Esophagus squamous epithelium (tissue), 5 donors: ENCODE data around the gene CELSR1. TPM values are rescaled to one million over a fixed set of nuclear protein-coding genes. Genes with fewer than 3 reads are reported as not detected.

Experiments used
- DNase-seq: peaks from one replicate; lab custom pipeline; 2025; lab: John Stamatoyannopoulos, UW
- H3K27ac ChIP-seq, 4 donors: fragments of 200-600 bp; sonication (generic); one replicate each; pipeline ENCODE4 v1.5.1; 2016 to 2019; ENCODE audit warnings: mild to moderate bottlenecking in 1 of 4
- H3K27me3 ChIP-seq, 4 donors: fragments of 200-600 bp; sonication (generic); 1 replicate in 3 of 4; 2 replicates in 1 of 4; pipeline versions ENCODE4 v1.5.1 to v1.6.0; 2017 to 2021; ENCODE audit warnings: antibody characterized with exemption in 1 of 4
- H3K36me3 ChIP-seq, 3 donors: fragments of 200-600 bp; sonication (generic); one replicate each; pipeline ENCODE4 v1.5.1; 2016 to 2019
- H3K4me1 ChIP-seq, 3 donors: fragments of 200-600 bp; sonication (generic); one replicate each; pipeline ENCODE4 v1.5.1; 2017 to 2019
- H3K4me3 ChIP-seq, 4 donors: fragments of 200-600 bp; sonication (generic); 1 replicate in 3 of 4; 2 replicates in 1 of 4; pipeline ENCODE4 v1.5.1; 2016 to 2019; ENCODE audit warnings: mild to moderate bottlenecking in 2 of 4, moderate library complexity in 1 of 4
- H3K9me3 ChIP-seq, 3 donors: fragments of 200-600 bp; sonication (generic); one replicate each; pipeline ENCODE4 v1.5.1; 2016 to 2019
- CTCF ChIP-seq, 6 experiments: fragments of 450-650 bp in 4 of 6; fragments of 200-600 bp in 2 of 6; sonication (generic) in 2 of 6; IDR thresholded peaks; one replicate each; pipeline ENCODE4 v1.5.1; 2016 to 2019; ENCODE audit warnings: antibody characterized with exemption in 6 of 6, mild to moderate bottlenecking in 4 of 6, moderate library complexity in 4 of 6
- POLR2A ChIP-seq, 4 donors: fragments of 450-650 bp; IDR thresholded peaks; one replicate each; pipeline ENCODE4 v1.6.1; 2017; ENCODE audit warnings: antibody characterized with exemption in 4 of 4, mild to moderate bottlenecking in 4 of 4, moderate library complexity in 3 of 4
- WGBS, 2 donors: methylation state at CpG; one replicate each; pipeline ENCODE4 v1.1.5; 2018; 5-methylcytosine and 5-hydroxymethylcytosine counted together
- intact Hi-C: fragments of 100-400 bp; cut with DNase I; formaldehyde crosslinking; loops from one replicate; pipeline ENCODE4 v1.15.0; 2022
- total RNA-seq, 4 donors: library from RNA; depleted of rRNA; stranded (reverse); fragments of >200 nt; gene quantifications; one replicate each; pipeline ENCODE4 v1.1.0, GENCODE V29; 2016
- donor health status: DM: yes; HTN: yes; CAD: no.

CELSR1 gene
- total RNA-seq, 4 donors from 2014 or later, result 38.7 to 50.6 (median 43.7) TPM

GRCh38 chr22:46349238-46349637, 188.2 kb downstream of the CELSR1 start:
- H3K4me1 ChIP-seq, result peaks cover 8 to 27% (median 13%) of the 10 kb centered on the region in 3 donors
- no peak overlapping the region for H3K4me3 ChIP-seq
- DNase-seq, result no peak
- H3K27ac ChIP-seq, result no peak overlapping the region
- intact Hi-C loops, result no loop called here
- no peak for TF ChIP-seq POLR2A (IDR thresholded peaks at IDR 0.05)
- TF ChIP-seq CTCF (IDR thresholded peaks at IDR 0.05), result no peak
- H3K27me3 ChIP-seq, result no peaks in the 10 kb centered on the region
- 72 to 86% methylated on average over 15 of the region's 18 CpGs for WGBS, 2 donors
- no peaks in the 10 kb centered on the region for H3K9me3 ChIP-seq
- peaks cover 25 to 100% (median 85%) of the 10 kb centered on the region in 3 donors for H3K36me3 ChIP-seq

- intact Hi-C loops, result no loop called here
- H3K36me3 ChIP-seq, result peaks cover 22 to 100% (median 74%) of the 10 kb centered on the region in 3 donors
- H3K4me1 ChIP-seq, result peaks cover 7 to 16% (median 8%) of the 10 kb centered on the region in 3 donors
- WGBS, 2 donors, result 90 to 95% methylated on average over 12 to 13 of the region's 15 CpGs
- no peaks in the 10 kb centered on the region for H3K27me3 ChIP-seq
- H3K9me3 ChIP-seq, result no peaks in the 10 kb centered on the region
- no peak overlapping the region for H3K4me3 ChIP-seq
- no peak for TF ChIP-seq POLR2A (IDR thresholded peaks at IDR 0.05)
- TF ChIP-seq CTCF (IDR thresholded peaks at IDR 0.05), result no peak
- H3K27ac ChIP-seq, result no peak overlapping the region
- no peak for DNase-seq
Observed at GRCh38 chr22:46348099-46348695, 189.2 kb downstream of the CELSR1 start.

GRCh38 chr22:46347646-46348045, 189.8 kb downstream of the CELSR1 start:
- intact Hi-C loops, result no loop called here
- Histone ChIP-seq H3K36me3 (peaks cover 22 to 100% (median 69%) of the 10 kb centered on the region in 3 donors), H3K4me1 (peaks cover 5 to 11% (median 6%) of the 10 kb centered on the region in 3 donors), H3K4me3 (no peak overlapping the region), H3K27ac (no peak overlapping the region), H3K27me3 (no peaks in the 10 kb centered on the region), H3K9me3 (no peaks in the 10 kb centered on the region)
- TF ChIP-seq POLR2A (IDR thresholded peaks at IDR 0.05), result no peak
- no peak for TF ChIP-seq CTCF (IDR thresholded peaks at IDR 0.05)
- WGBS, 2 donors, result 83 to 90% methylated on average over 5 to 7 of the region's 12 CpGs
- no peak for DNase-seq

- TF ChIP-seq POLR2A (IDR thresholded peaks at IDR 0.05) (no peak), CTCF (IDR thresholded peaks at IDR 0.05) (no peak)
- intact Hi-C loops, result no loop called here
- H3K9me3 ChIP-seq, result no peaks in the 10 kb centered on the region
- H3K27ac ChIP-seq, result no peak overlapping the region
- DNase-seq, result no peak
- 88% methylated on average over 18 of the region's 19 CpGs for WGBS, 2 donors
- H3K27me3 ChIP-seq, result no peaks in the 10 kb centered on the region
- no peak overlapping the region for H3K4me3 ChIP-seq
- peaks cover 0 to 3% (median 0%) of the 10 kb centered on the region in 3 donors for H3K4me1 ChIP-seq
- H3K36me3 ChIP-seq, result peaks cover 22 to 100% (median 67%) of the 10 kb centered on the region in 3 donors
Observed at GRCh38 chr22:46346680-46347405, 190.6 kb downstream of the CELSR1 start.

GRCh38 chr22:46340676-46341075, 196.7 kb downstream of the CELSR1 start:
- Histone ChIP-seq H3K4me3 (no peak overlapping the region), H3K9me3 (no peaks in the 10 kb centered on the region), H3K4me1 (peaks cover 10 to 19% (median 12%) of the 10 kb centered on the region in 3 donors), H3K36me3 (peaks cover 14 to 83% (median 33%) of the 10 kb centered on the region in 3 donors), H3K27ac (no peak overlapping the region), H3K27me3 (no peaks in the 10 kb centered on the region)
- TF ChIP-seq CTCF (IDR thresholded peaks at IDR 0.05) (no peak), POLR2A (IDR thresholded peaks at IDR 0.05) (no peak)
- WGBS, 2 donors, result 89 to 95% methylated on average over 11 to 13 of the region's 13 CpGs
- intact Hi-C loops, result no loop called here
- no peak for DNase-seq
